CD4-positive, alpha-beta T cell treated with Interleukin-15 for 4 hours (primary cell): Measurements from ENCODE around the gene MOB3A.

Source experiments
- DNase-seq: peaks from one replicate; pipeline ENCODE4 v3.0.0-alpha.2; 2020; ENCODE audit warnings: low spot score

Gene MOB3A

DNA sequence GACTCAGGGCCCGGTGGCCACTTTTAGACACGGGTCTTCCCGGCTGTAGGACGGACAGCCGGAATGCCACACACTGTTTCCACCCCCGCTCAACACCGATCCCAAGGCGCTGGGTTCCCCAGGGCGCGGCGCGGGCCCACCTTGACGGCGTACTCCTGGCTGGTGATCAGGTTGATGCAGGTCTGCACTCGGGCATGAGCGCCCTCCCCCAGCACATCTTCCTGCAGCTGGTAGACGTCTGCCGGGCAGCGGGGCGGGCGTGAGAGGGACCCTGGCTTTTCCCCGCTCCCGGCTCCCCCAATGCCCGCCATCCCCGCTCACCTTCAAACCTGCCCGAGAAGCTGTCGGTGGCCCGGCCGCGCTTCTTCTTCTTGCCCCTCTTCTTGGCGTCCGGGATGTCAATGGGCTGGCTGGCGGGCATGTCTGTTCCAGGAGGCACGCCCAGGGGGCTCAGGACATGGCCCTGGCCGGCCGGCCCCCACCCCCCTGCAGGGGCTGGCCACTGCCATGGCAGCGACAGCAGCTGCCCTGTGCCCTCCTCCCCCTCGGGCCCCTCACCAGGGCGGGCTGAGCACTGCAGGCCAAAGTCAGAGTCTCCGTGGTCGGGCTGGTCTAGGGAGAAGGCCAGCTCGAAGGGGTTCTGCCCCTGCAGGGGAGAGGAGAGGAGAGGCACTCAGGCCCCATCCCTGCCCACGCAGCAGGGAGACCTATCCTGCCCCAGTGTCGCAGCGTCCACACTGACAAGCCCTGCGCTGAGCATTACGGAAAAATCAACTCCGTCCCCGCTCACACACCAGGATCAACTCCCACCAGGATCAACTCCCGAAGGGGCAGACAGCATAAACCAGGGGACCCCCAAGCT is 49.8 kb downstream of the MOB3A start:
- DNase-seq, result no peak

DNA sequence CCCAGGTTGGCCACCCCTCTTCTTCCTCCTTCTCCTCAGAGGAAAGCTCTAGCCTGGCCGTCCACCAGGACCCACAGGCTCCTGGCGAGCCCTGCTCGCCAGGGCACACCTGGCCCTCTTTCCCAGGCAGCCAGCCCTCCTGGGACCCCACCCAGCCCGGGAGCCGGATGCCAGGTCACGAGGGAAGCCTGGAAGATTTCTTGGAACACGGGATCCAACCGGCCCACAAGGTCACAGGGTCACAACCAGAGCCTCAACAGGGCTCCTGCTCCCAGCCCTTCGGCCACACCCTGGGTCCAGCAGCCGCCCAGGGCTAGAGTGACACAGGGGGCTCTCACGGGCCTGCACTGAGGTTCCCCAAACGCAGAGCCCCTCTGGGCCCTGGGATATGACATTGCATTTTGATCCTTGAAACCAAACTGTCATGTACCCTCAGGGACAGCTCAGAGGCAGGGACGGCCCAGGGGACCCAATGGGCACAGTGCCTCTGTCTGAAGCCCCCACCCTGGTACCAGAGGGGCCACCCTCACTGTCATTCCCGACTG is 50.6 kb downstream of the MOB3A start:
- no peak for DNase-seq

DNA sequence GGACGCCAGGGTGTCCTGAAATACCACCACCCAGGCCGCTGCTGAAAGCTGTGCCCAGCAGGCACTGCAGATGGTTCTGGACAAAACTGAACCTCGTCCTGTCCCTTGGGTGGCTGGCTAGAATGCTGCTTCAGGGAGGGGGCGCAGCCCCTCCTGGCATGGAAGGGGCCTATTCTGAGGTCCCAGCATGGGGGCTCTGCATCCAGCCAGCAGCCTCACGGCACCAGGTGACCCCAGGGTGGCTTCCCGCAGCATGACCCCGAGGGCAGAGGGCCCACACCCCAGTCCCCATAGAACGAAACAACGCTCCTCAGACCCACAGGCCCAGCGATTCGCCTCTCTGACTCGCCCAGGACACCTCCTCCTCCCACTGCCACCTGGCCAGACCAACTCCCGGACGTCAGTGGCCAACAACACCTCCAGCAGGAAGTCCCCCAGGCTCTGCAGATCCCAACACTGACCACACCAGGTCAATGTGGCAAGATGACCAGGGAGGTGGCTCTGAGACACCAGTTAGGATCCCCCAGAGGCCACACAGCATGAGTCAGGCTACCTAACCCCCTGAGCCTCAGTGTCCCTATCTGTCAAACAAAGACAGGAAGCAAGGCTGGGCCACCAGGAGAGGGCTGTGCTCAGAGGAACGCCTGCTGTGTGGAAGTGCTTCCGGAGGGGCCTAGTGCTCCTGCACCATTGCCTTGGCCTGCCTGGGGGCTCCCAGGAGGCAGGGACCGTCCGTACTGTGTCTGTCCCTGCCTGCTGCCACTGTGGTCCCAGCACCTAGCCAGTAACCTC is 51.2 kb downstream of the MOB3A start:
- no peak for DNase-seq

DNA sequence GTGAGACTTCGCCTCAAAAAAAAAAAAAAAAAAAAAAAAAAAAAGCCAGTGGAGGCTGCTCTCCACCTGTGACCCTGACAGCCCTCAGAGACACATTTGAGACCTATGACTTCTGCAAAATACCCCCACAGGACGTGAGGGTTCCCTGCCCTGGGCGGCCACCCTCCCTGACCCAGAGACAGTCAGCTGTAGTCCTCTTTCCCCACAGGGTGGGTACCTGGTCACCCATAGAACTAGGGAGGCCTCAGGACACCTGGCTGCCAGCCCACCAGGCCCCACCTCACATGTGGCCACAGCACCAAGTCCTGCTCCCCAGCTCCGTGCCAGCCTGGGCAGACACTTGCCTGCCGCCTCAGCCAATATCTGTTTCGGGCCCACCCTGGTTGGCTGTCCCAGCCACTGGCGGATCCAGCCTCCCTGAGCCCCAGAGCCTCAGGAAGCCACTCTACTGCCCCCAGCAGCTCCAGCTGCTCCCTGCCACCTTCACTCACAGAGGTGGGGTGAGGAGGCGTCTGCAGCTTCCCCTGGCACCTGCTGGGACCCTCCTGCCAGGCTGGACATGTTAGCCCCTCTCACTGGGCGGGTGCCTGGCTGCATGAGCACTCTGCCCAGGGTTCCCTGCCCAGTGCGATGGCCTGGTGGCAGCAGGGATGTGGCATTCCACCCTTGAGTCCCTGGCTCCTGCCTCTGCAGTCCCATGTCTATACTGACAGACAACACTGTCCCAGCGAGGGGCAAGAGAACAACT is 52.0 kb downstream of the MOB3A start:
- DNase-seq, result no peak

DNA sequence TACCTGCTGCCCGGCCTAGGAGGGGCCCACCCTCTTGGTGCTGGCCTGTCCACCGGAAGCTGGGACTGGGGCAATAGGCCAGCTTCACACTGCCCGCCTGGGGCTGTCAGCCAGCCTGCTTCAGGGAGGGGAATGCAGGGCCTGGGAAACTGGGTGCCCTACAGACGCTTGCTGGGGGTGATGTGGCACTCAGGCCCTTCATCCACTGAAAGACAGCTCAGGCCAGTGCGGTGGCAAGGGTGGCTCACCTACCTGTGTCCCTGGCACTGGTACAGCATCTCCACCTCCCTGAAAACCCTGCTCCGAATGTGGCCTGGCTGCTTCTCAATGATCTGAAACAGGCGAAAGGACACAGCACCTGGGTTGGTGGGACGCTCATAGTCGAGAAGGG is 52.9 kb downstream of the MOB3A start:
- DNase-seq, result no peak

DNA sequence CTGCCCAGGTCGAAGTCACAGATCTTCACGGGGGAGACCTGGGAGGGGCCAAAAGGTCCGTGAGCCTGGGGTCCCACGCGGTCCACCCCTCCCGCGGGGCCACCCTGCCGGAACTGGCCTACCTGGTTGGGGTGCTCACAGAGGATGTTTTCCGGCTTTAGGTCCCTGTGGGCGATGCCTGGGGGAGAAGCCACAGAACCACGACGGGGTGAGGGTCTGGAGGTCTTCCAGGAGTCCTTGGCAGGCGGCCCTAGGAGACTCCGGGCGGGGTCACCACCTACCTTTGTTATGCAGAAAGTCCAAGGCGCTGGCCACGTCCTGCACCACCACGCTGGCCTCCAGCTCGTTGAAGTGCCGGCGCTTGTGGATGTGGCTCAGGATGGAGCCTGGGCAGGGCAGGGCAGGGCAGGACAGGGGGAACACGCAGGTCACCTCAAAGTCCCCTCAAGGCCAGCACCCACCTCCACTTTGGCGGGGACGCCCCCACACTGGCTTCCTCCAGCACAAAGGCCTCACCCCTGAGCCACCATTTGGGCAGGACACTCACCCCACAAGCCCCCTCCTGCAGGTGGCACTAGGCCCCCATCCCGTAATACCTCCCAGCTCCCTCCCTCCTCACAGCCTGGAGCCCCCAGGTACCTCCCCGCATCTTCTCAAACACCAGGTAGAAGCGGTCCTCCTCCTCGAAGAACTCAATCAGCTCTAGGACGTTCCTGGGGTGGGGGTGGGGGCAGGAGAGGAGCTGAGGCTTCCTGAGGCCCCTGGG is 53.5 kb downstream of the MOB3A start:
- no peak for DNase-seq

DNA sequence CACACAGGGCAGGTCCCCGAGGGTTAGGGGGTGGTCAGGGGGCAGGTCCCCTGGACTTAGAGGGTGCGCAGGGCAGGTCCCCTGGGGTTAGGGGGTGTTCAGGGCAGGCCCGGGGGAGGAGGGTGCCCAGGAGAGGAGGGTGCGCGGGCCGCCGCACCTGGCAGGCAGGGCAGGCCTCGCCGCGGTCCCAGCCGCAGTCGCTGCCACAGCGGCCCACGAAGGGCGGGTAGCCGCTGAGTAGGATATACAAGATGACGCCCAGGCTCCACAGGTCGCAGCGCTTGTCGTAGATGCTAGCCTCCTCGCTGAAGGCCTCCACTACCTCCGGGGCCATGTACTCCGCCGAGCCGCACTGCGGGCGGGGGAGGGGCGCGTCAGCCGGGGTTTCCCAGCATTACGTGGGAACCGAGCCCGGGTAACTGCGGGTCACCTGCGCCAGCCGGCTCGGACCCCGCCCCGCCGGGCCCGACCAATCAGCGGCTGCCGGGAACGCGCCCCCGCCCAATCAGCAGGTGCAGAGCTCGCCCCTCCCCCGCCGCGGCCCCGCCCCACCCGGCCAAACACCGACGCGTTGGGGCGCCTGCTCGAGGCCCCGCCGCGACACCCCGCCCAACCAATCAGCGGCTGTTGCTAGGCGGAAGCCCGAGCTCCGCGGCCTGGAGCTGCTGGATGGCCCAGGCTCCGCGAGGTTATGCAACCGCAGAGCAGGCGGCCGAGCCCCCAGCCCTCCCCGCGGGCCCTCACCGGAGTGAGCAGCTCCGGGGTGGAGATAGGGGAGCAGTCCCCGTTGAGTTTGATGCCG is 54.2 kb downstream of the MOB3A start:
- peak; percentile 99 for DNase-seq

DNA sequence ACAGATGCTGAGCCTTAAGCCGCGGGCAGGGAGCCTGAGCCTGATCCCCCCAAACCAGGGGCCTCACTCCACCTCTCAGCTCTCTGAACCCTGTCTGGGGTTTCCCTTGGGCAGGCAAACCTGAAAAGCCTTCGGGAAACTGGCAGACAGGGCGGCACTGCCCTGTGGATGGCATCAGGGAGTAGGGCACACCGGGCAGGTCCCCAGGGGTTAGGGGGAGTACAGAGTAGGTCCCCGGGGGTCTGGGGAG is 54.8 kb downstream of the MOB3A start:
- no peak for DNase-seq

DNA sequence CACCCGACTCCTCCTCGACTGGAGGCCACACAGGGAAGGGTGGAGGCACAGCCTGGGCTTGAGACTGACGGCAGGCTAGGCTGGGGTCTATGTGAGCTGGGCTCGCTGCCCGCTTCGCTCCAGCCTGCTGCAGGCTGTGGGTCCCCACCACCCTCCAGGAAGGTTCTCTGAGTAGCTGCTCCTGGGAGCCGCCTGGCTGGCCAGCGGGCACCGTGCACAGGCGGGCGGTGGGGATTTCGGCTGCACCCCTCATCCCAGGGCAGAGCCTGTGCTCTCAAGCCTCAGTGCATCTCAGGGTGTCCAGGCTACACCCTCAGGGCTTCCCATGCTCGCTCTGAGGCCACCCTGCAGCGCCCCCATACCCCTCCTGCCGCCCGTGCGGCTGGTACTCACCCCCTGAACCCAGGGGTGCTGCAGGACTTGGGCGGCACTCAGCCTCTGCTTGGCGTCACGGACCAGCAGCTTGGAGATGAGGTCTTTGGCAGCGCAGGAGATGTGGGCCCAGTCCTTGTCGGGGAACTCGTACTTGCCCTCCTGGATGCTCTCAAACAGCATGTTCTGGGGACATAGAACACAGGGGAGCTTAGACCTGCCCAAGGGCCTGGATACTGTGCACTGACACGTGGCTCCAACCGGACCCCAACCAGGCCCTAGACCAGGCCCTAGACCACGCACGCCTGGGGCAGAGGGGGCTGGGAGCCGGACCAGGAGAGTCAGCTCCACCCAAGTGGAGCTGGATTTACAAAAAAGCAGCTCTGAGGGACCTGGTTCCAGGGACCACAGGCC is 55.3 kb downstream of the MOB3A start:
- DNase-seq, result no peak

DNA sequence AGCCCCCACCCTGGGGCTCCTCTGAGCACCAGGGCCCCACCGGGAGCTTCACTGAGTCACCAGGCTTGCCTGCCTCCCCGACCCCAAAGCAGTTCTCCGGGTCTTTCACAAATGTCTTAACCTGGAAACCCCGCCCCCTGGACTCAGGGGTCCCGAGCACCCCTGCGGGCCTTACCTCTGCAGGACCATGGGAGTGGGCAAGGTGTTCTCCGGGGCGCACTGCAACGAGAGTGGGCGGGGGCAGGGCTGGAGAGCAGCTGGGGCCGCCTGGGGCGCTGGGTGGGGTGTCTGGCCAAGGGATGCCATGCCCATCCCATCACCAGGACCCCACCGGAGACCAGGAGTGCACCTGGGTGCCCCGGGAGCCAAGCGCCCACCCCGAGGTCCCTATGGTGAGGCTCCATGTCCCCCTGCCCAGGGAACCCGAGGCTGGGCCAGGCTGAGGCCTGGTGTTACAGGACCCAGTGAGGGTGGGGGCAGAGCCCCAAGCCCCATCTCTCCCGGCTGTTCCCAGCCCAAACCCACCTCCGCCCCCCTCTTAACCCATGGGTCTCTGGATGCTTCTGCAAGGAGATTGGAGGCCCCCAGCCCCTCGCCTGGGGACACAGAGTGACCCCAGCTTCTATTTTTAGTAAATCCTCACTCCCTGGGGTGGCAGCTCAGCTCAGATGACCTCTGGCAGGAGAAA is 56.0 kb downstream of the MOB3A start:
- no peak for DNase-seq

DNA sequence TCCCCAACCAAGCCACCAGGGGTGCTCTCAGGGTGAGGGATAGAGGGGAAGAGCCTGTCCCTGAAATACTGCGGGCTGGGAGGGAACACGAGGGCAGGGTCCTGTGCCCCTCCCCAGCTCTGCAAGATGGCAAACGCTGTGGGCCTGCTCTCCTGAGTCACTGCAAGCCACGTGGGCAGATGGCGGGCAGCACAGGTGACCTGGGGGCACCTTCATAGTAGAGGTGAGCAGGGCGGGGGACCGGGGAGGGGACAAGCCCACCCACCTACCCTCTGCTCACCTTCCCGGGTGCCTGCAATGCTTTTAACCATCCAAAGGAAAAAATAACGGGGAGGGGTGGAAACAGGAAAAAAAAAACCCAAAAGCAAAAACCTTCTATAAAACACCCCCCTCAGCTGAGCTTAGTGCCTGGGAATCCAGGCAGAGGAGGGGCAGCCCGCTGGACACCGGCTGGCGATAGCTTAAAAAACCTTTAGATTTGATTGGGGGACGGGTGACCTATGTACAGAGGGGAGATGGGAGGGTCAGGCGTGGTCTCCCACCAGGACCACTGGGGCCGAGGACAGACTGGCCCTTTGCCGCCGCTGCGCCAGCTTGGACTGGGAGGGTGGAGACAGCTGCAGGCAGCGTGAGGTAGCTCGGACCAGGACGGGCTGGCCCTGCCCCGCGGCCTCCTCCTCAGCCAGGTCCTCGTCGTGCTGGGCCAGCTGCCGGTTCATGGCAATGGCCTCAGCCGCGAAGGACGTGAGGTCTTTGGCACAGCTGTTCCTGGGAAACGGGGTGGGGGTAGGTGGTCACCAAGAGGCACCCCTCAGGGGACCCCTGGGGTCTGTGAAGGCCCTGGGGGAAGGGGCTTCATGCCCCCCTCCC is 56.8 kb downstream of the MOB3A start:
- DNase-seq, result no peak

DNA sequence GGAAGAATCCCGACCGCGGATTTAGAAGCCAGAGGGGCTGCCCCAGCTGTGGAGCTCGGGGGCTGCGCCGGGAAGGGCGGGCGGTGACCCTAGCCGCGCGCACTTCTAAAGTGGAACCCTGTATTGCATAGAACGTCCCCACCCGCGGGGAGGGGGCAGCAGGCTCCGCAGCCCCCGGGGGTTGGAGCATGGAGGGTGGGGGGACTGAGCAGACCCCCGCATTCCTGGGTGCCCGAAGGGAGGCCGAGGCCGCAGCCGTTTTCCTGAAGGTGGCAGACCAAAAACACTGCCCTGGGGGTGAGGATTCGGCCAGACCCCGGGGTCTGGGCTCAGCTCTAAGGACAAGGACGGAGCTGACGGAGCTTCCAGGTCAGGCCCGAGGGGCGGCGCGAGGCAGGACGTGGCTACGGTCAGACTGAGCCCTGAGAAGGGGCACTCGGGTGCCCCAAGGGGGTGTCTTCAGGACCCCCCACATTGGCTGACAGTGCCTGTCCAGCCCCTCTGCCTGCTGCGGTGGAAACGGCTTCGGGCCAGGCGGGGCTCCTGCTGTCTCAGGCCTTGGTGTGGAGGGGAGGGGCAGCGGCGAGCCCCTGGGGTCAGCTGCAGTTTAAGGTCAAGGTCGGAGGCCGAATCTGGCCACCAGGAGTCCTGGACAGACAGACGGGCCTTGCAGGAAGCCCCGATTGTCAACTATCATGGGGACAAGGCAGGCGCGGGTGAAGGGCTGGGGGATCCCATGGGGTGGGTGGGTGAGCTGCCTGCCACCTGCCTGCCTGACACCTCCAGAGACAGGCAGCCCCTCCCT is 57.6 kb downstream of the MOB3A start:
- no peak for DNase-seq

DNA sequence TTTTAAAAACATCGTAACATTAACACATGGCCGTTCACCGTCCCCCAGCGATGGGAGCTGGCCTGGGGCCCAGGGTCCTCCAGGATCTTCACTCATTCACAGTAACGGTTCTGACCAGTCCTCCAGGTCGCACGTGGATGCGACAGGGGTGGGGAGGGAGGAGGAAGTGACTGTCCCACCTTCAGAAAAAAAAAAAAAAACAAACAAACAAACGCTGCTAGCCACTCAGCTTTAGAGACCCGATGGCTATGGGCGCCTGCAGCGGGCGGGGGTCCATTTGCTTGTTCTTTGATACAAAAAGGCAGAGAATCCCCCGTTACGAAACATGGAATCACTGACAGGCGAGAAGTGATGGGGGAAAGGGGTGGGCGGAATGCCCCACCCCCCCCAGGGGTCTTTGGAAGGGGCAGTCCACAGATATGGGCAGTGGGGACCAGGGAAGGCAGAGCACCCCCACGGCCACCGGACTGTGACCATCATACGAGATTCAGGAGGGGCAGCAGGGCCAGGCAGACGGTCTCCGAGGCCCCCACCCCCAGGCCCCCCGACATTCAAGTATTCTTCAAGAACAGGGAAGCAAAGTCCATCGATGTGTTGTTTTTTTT is 58.4 kb downstream of the MOB3A start:
- DNase-seq, result no peak

DNA sequence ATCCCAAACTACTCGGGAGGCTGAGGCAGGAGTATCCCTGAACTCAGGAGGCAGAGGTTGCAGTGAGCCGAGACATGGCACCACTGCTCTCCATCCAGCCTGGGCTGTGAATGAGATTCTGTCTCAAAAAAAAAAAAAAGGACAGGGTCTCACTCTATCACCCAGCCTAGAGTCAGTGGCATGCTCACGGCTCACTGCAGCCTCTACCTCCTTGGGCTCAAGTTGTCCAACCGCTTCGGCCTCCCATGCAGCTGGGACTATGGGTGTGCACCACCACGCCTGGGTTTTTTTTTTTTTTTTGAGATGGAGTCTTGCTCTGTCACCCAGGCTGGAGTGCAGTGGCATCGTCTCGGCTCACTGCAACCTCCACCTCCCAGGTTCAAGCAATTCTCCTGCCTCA is 59.7 kb downstream of the MOB3A start:
- DNase-seq, result no peak

DNA sequence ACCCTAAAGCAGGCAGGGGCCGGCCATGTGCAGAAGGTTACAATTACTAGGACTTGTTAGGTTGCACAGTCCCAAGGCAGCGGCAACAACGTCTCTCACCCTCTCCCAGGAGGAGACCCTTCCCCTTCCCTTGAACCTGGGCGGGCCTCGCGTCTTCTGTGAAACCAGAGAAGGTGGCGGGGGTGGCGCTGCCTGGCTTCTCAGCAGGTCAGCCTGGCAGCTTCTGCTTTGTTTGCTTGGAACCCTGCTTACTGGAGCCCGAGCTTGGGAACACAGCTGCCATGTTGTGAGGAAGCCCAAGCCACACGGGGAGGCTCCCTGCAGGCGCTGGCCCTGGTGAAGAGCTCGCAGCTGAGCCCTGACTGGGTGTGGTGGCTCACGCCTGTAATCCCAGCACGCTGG is 60.5 kb downstream of the MOB3A start:
- DNase-seq, result no peak

DNA sequence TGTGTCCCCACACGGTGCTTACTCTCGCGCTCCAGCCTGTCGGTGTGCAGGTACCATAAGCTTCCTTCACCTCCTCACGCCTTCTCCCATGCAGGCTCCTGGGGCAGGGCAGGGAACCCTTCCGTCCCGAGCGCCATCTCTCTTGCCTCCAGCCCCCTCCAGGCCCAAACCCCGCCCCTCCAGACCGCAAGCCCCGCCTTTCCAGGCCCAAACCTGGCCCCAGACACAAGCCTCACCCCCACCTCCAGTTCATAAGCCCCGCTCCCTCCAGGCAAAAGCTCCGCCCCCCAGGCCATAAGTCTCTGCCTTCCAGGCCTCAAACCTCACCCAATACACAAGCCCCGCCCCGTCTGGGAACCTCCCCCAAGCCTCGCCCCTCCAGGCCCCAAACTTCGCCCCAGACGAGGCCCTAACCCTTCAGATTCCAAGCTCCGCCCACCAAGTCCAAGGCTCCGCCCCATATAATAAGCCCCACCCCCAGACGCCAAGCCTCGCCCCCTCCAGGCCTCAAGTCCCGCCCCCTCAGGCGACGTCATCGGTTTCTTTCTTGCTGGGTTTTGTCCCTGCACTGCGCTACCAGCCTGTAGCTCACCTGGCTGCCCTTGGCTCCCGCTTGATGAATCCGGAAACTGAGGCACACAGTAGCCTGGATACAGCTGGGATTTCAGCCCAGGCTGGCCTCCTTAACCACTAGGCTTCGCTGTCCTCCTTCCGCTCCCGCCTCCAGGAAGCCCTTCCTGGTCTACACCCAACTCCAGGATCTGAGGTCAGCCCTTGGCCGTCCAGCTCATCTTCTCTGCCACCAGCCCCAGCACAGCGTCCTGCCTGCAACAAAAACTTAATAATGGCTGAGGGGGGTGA is 61.2 kb downstream of the MOB3A start:
- peak; percentile 38 for DNase-seq
